GM12873 (cell line): Measurements from ENCODE around the gene SETD6.

Source experiments
- CTCF ChIP-seq: IDR thresholded peaks from 2 replicates; pipeline ENCODE4 v1.5.1; 2012; ENCODE audit warnings: low read depth, mild to moderate bottlenecking, moderate library complexity, low read length, control low read depth; ENCODE audit not compliant: insufficient read depth; ENCODE audit errors: missing control alignments

The SETD6 gene, protein sequence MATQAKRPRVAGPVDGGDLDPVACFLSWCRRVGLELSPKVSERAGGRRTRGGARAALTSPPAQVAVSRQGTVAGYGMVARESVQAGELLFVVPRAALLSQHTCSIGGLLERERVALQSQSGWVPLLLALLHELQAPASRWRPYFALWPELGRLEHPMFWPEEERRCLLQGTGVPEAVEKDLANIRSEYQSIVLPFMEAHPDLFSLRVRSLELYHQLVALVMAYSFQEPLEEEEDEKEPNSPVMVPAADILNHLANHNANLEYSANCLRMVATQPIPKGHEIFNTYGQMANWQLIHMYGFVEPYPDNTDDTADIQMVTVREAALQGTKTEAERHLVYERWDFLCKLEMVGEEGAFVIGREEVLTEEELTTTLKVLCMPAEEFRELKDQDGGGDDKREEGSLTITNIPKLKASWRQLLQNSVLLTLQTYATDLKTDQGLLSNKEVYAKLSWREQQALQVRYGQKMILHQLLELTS

GRCh38 chr16:58515125-58515870 lies at the start of gene SETD6:
TSS of gene SETD6 (plus strand) at chr16:58515517. CDS start at chr16:58515538, 21 bp downstream.
- TF ChIP-seq CTCF, result peak; percentile 6

GRCh38 chr16:58465817-58466216 lies 49.5 kb upstream of the SETD6 start:
- no peak for TF ChIP-seq CTCF

DNA sequence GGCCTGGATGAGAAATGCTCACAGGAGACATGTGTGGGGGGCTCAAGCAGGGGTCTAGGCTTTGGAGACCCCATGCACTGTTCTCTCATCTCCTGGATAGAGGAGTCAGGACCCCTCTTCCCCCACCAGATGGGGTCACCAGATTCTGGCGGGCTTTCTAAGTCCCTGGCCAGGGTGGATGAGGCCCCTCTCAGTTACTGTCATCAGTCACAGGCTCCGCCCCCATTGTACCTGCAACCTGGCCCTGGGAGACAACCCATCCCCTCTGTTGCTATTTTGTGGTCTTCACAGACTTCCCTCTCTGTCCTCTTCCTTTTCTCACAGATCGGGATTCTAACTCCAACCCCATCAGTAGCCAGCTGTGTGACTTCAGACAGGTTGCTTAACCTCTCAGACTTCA lies 48.9 kb upstream of the SETD6 start:
- TF ChIP-seq CTCF, result no peak

- no peak for TF ChIP-seq CTCF
Measured at GRCh38 chr16:58467905-58468304, 47.4 kb upstream of the SETD6 start.

- TF ChIP-seq CTCF, result no peak
Measured at GRCh38 chr16:58471209-58471975, 43.9 kb upstream of the SETD6 start.

- no peak for TF ChIP-seq CTCF
Measured at GRCh38 chr16:58472266-58472665, 43.1 kb upstream of the SETD6 start.
